Measurements from ENCODE around the gene GLRX3. TPM values are rescaled to one million over a fixed set of nuclear protein-coding genes. Genes with fewer than 3 reads are reported as not detected.

GLRX3 gene
- total and polyA plus RNA-seq, 12 donors = 34.2 to 139 (median 73.2) TPM

DNA sequence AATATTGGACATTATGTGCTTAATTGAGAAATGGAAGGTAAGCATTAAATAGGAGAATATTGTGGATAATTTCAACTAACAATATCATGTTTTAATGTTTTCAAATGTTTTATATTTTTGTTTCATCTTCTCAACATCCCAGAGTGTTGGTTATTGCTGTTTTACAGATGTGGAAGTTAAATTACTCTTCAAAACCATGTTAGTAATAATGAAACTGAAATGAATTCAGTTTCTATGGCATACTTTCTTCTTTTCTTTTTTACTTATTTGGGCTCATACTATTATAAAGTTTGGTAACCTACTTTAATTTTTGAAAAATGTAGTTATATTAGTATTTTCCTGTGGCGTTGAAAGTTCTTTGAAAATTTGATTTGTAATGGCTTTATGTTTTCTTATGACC, 4.2 kb downstream of the GLRX3 start:
- Histone ChIP-seq H3K27me3 (no peaks in the 10 kb centered on the region), H3K27ac (no peak overlapping the region), H3K4me3 (no peak overlapping the region), H3K9me3 (replicated peaks in 1 of 3) (no peaks in the 10 kb centered on the region), H3K4me1 (replicated peaks in 1 of 2) (peaks cover 35 to 48% of the 10 kb centered on the region in 2 donors), H3K36me3 (replicated peaks in 1 of 2) (peaks cover 0 to 1% of the 10 kb centered on the region in 2 donors)
- intact Hi-C loops (cut with DNase I) = no loop called here
- TF ChIP-seq, protein P1, sequence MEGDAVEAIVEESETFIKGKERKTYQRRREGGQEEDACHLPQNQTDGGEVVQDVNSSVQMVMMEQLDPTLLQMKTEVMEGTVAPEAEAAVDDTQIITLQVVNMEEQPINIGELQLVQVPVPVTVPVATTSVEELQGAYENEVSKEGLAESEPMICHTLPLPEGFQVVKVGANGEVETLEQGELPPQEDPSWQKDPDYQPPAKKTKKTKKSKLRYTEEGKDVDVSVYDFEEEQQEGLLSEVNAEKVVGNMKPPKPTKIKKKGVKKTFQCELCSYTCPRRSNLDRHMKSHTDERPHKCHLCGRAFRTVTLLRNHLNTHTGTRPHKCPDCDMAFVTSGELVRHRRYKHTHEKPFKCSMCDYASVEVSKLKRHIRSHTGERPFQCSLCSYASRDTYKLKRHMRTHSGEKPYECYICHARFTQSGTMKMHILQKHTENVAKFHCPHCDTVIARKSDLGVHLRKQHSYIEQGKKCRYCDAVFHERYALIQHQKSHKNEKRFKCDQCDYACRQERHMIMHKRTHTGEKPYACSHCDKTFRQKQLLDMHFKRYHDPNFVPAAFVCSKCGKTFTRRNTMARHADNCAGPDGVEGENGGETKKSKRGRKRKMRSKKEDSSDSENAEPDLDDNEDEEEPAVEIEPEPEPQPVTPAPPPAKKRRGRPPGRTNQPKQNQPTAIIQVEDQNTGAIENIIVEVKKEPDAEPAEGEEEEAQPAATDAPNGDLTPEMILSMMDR (IDR thresholded peaks at IDR 0.05) = no peak
- no peak for TF ChIP-seq POLR2A (IDR thresholded peaks at IDR 0.05)
- DNase-seq = no peak
- WGBS, 4 donors = 87 to 100% (median 93%) methylated on average over 1 of the region's 1 CpG

DNA sequence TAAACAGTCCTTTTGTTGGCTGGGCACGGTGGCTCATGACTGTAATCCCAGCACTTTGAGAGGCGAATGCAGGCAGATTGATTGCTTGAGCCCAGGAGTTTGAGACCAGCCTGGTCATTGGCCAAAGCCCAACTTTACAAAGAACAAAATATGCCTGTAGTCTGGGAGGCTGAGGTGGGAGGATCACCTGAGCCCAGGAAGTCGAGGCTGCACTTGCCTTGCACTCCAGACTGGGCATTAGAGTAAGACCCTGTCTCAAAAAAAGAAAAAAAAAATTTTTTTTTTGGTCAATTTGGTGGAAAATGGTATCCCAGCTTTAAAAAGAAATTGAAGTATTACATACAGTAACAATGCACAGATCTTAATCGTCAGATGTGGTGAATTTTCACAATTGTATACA, 4.8 kb downstream of the GLRX3 start:
- Histone ChIP-seq H3K27ac (no peak overlapping the region), H3K36me3 (replicated peaks in 1 of 2) (peaks cover 0 to 8% of the 10 kb centered on the region in 2 donors), H3K27me3 (no peaks in the 10 kb centered on the region), H3K4me3 (no peak overlapping the region), H3K4me1 (replicated peaks in 1 of 2) (peaks cover 28 to 47% of the 10 kb centered on the region in 2 donors), H3K9me3 (replicated peaks in 1 of 3) (no peaks in the 10 kb centered on the region)
- DNase-seq = no peak
- intact Hi-C loops (cut with DNase I) = no loop called here
- 76 to 91% (median 83%) methylated on average over 4 of the region's 4 CpGs for WGBS, 4 donors
- TF ChIP-seq POLR2A (IDR thresholded peaks at IDR 0.05) = no peak
- TF ChIP-seq, protein P1 (IDR thresholded peaks at IDR 0.05) = no peak

DNA sequence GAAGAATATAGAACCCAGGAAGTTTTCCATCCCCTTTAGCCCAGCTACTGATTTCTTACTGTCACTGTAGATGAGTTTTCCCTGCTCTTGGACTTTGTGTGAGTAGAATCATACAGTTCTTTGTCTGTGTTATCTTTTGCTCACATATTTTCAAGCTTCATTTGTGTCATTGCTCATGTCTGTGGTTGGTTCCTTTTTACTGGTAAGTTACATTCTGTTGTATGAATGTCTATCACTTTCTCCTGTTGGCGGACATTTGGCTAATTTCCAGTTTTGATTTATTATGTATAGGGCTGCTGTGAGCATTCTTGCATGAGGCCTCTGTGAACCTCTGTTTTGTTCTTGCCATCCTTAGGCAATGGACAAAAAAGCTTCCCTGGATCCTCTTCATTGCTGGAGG, 5.3 kb downstream of the GLRX3 start:
- no peak for DNase-seq
- Histone ChIP-seq H3K36me3 (replicated peaks in 1 of 2) (peaks cover 0 to 12% of the 10 kb centered on the region in 2 donors), H3K27ac (no peak overlapping the region), H3K27me3 (no peaks in the 10 kb centered on the region), H3K9me3 (replicated peaks in 1 of 3) (no peaks in the 10 kb centered on the region), H3K4me3 (no peak overlapping the region), H3K4me1 (replicated peaks in 1 of 2) (peaks cover 28 to 51% of the 10 kb centered on the region in 2 donors)
- 32 to 63% (median 53%) methylated on average over 1 of the region's 1 CpG for WGBS, 4 donors
- TF ChIP-seq, protein P1 (IDR thresholded peaks at IDR 0.05) = no peak
- no peak for TF ChIP-seq POLR2A (IDR thresholded peaks at IDR 0.05)
- intact Hi-C loops (cut with DNase I) = no loop called here

DNA sequence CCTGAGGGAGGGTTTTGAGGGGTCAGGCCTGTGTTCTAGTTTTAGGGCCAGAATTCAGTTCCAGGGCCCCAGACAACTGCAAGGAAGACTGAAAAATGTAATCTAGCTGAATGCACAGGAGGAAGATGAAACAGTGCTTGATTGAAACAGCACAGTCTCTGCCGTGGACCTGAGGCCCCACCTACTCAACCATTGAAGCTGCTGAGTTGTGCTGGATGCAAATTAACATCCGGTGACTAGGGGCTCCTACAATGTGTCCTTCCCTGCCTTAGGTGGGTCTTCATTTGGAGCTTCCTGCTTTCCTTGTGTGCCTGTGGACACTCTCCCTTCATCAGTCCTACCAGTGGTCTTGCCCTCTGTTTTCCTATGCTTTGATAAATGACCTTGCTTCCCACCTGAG, 5.7 kb downstream of the GLRX3 start:
- 53 to 68% (median 57%) methylated on average over 2 of the region's 2 CpGs for WGBS, 4 donors
- TF ChIP-seq POLR2A (IDR thresholded peaks at IDR 0.05) = no peak
- TF ChIP-seq, protein P1 (IDR thresholded peaks at IDR 0.05) = no peak

More for the DNA sequence above, 5.7 kb downstream of the GLRX3 start:
- H3K27me3 ChIP-seq = no peaks in the 10 kb centered on the region
- H3K4me1 ChIP-seq (replicated peaks in 1 of 2) = peaks cover 27 to 51% of the 10 kb centered on the region in 2 donors
- H3K27ac ChIP-seq = no peak overlapping the region
- intact Hi-C loops (cut with DNase I) = no loop called here
- H3K9me3 ChIP-seq (replicated peaks in 1 of 3) = no peaks in the 10 kb centered on the region
- H3K36me3 ChIP-seq (replicated peaks in 1 of 2) = peaks cover 0 to 13% of the 10 kb centered on the region in 2 donors
- no peak overlapping the region for H3K4me3 ChIP-seq
- no peak for DNase-seq
